IPS-18c (cell line): ENCODE results near the gene DTNB.
"Not testable (repeated sequence)": the region's sequence is repeated elsewhere in the genome, so short reads cannot be mapped to it uniquely, and the experiment has no call there.

Experiments used
- H3K4me3 ChIP-seq: 2 replicates; pipeline ENCODE4 v1.7.0; 2013; ENCODE audit warnings: low read depth, mild to moderate bottlenecking, low read length, moderate library complexity; ENCODE audit not compliant: insufficient read depth
- H3K9me3 ChIP-seq: one replicate; pipeline ENCODE4 v1.6.1; 2013; ENCODE audit warnings: mild to moderate bottlenecking, low read length, moderate library complexity; ENCODE audit not compliant: control insufficient read depth, insufficient read depth

The DTNB gene

GRCh38 chr2:25673300-25674076 lies at the start of gene DTNB:
DTNB (minus strand) TSS chr2:25673577; CDS start chr2:25652660, 20,917 bp downstream.
- Histone ChIP-seq H3K4me3 (peak within 1 kb of the TSS; percentile 95), H3K9me3 (peaks cover 2% of the 10 kb centered on the region)

- Histone ChIP-seq H3K4me3 (no peak overlapping the region), H3K9me3 (no peaks in the 10 kb centered on the region)
Observed at GRCh38 chr2:25722224-25722623, 48.8 kb upstream of the DTNB start.

DNA sequence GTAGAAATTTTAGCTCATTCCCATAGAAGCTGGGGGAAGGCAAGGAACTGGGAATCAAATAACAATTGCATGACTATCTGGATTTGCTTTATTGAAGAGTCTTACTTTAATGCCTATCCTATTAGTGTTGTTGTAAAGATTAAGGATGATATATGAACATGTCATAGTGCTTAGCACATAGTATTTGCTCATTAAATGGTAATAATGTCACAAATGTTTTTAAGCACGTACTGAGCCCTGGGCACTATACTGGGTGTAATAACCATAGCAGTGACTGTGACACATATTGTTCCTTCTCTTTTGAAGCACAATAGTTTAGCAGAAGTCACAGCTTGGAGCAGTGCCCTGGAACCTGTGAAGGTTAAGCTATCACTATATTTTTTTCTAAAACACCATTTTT lies 47.2 kb upstream of the DTNB start:
- H3K4me3 ChIP-seq = no peak overlapping the region
- H3K9me3 ChIP-seq = no peaks in the 10 kb centered on the region

- Histone ChIP-seq H3K4me3 (no peak overlapping the region), H3K9me3 (no peaks in the 10 kb centered on the region)
Observed at GRCh38 chr2:25714740-25715139, 41.4 kb upstream of the DTNB start.

DNA sequence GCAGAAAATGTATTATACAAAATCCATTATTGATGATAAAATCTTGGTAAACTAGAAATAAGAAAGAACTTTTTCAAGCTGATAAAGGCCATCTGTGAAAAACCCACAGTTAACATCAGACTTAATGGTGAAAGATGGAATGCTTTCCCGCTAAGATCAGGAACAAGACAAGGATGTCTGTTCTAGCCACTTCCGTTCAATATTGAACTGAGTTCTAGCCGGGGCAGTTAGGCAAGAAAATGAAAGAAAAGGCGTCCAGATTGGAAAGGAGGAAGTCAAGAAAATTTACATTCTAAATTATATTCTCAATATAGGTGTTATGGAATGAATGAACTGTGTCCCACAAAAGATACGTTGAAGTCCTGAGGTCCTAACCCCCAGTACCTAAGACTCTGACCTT lies 39.1 kb upstream of the DTNB start:
- Histone ChIP-seq H3K4me3 (no peak overlapping the region), H3K9me3 (no peaks in the 10 kb centered on the region)

GRCh38 chr2:25711675-25712354 lies 38.4 kb upstream of the DTNB start:
- no peaks in the 10 kb centered on the region for H3K9me3 ChIP-seq
- H3K4me3 ChIP-seq = no peak overlapping the region

DNA sequence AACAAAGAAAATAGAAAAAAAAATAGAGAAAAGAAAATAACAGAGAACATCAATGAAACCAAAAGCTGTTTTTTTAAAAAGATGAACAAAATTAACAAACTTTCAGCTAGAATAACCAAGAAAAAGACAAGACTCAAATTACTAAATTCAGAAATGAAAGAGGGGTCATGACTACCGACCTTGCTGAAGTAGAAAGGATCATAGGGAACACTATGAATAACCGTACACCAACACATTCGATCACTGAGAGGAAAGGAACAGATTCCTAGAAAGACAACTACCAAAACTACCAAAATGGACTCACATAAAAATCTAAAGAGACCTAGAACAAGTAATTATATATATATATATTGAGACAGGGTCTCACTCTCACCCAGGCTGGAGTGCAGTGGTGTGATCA lies 37.4 kb upstream of the DTNB start:
- Histone ChIP-seq H3K9me3 (peaks cover under 1% of the 10 kb centered on the region), H3K4me3 (no peak overlapping the region)

DNA sequence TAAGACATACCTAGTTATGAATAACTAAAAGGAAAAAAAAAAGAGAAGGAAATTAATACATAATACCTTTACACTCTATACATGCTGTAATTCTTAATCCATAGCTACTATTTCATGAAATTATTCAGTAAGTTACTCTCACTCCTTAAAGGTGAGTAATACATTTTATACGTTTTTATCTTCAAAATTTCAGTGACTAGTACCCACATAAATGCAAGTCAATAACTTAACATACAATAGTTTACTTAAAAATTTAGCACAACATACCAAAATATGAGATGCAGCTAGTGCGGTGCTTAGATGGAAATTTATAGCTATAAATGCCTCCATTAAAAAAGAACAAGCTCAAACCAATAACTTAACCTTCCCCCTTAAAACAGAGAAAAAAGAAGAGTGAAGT lies 36.0 kb upstream of the DTNB start:
- Histone ChIP-seq H3K9me3 (peaks cover 3% of the 10 kb centered on the region), H3K4me3 (no peak overlapping the region)

GRCh38 chr2:25707927-25708590 lies 34.7 kb upstream of the DTNB start:
- Histone ChIP-seq H3K9me3 (peaks cover 3% of the 10 kb centered on the region), H3K4me3 (no peak overlapping the region)

- H3K4me3 ChIP-seq, H3K9me3 ChIP-seq: not testable (repeated sequence)
Observed at GRCh38 chr2:25705575-25705974, 32.2 kb upstream of the DTNB start.

DNA sequence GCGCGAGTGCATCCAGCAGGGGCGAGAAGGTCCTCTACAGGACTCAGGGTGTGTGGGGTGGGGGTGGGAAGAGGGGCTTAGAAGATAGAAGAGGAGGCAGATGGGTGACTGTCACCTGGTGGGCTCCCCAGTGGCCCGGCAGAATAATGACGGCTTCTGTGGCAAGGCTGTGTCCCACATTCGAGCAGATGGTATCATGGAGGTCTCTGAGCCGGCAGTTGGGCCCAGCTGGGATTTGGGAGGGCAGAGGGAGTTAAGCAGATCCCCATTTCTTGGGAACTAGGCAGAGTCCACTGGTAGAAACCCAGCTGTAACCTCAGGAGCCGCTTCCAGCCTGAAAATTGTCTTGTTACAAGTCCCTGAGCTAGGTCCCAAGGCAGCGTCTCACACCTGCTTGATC lies 28.4 kb upstream of the DTNB start:
- peaks cover 3% of the 10 kb centered on the region for H3K9me3 ChIP-seq
- no peak overlapping the region for H3K4me3 ChIP-seq

DNA sequence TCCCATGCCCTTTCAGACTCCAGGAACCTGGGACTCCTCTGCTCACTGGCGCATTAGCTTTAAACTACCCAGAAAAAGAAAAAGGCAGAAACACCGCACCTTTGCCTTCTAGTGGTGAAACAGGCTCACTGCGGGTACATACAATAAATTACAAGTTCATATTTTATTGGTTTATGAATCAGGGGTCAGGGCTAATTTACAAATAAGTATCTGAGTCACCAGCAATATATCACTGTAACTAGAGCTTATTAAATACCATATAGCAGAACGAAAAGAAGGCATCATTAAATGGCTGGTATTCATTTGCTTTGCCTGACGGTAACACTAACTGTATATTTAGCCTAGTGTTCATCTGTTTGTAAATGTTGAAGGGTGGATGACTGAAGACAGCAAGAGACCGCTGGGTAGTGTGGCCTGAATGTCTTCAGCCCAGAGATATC lies 26.9 kb upstream of the DTNB start:
- Histone ChIP-seq H3K4me3 (no peak overlapping the region), H3K9me3 (no peaks in the 10 kb centered on the region)

- no peaks in the 10 kb centered on the region for H3K9me3 ChIP-seq
Observed at GRCh38 chr2:25699216-25699615, 25.8 kb upstream of the DTNB start.

GRCh38 chr2:25698752-25699151 lies 25.4 kb upstream of the DTNB start:
- H3K4me3 ChIP-seq = no peak overlapping the region
- no peaks in the 10 kb centered on the region for H3K9me3 ChIP-seq

More at GRCh38 chr2:25699216-25699615, 25.8 kb upstream of the DTNB start:
- no peak overlapping the region for H3K4me3 ChIP-seq

GRCh38 chr2:25697559-25698341 lies 24.4 kb upstream of the DTNB start:
- Histone ChIP-seq H3K4me3 (peak overlapping the region; percentile 11; the same call in 1 of the 2 replicates), H3K9me3 (no peaks in the 10 kb centered on the region)

DNA sequence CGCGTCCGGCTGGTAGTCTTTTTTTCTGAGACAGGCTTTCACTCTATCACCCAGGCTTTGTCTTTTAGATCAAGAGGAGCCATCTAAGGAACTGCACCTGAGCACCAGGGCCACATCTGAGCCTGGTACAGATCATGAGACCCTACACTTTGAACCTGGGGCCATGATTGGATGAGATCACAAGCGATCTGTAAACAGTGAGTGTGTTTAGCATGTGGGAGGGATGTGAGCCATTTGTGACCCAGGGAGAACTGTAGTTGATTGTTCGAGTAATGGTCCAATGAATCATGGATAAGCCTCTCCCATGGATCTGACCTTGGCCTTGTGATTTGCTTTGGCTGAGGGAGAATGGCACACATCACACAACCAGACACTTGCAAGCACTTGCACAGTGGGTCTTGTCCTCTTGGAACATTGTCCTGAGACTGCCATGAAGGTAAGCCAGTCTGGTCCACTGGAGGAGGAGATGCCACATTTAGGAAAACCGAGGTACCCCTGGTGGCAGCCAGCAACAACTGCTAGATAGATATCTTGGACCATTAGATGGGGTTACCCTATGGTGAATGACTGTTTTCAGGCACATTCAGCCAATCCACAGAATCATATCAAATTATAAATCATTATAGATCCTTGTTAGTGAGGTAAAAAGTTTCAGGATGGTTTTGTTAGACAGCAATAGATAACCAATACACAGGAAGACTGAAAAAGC lies 19.5 kb upstream of the DTNB start:
- Histone ChIP-seq H3K4me3 (no peak overlapping the region), H3K9me3 (no peaks in the 10 kb centered on the region)

GRCh38 chr2:25692143-25692542 lies 18.8 kb upstream of the DTNB start:
- Histone ChIP-seq H3K9me3 (no peaks in the 10 kb centered on the region), H3K4me3 (no peak overlapping the region)
